ENCODE results near the gene BAG3.
"Not testable (repeated sequence)": the region's sequence is repeated elsewhere in the genome, so short reads cannot be mapped to it uniquely, and the experiment has no call there.

Gene BAG3

GRCh38 chr10:119640875-119641526 lies 10.2 kb upstream of the BAG3 start:
- no peak for DNase-seq

GRCh38 chr10:119642556-119643111 lies 8.5 kb upstream of the BAG3 start:
- no peak for DNase-seq

- no peak for DNase-seq
Measured at GRCh38 chr10:119643306-119644204, 7.6 kb upstream of the BAG3 start.

GRCh38 chr10:119644205-119644814 lies 6.9 kb upstream of the BAG3 start:
- DNase-seq = no peak

- no peak for DNase-seq
Measured at GRCh38 chr10:119644994-119645393, 6.2 kb upstream of the BAG3 start.

- no peak for DNase-seq
Measured at GRCh38 chr10:119650062-119650461, 1.1 kb upstream of the BAG3 start.

GRCh38 chr10:119651514-119652360 lies 557 bp downstream of the BAG3 start:
- DNase-seq = no peak

- DNase-seq = peak; percentile 33
Measured at GRCh38 chr10:119652361-119652730, 1.2 kb downstream of the BAG3 start.

GRCh38 chr10:119653209-119653608 lies 2.0 kb downstream of the BAG3 start:
- DNase-seq = no peak

- no peak for DNase-seq
Measured at GRCh38 chr10:119653916-119654315, 2.7 kb downstream of the BAG3 start.

- DNase-seq = no peak
Measured at GRCh38 chr10:119654540-119654939, 3.4 kb downstream of the BAG3 start.

GRCh38 chr10:119655566-119656001 lies 4.4 kb downstream of the BAG3 start:
- DNase-seq = no peak

- DNase-seq = no peak
Measured at GRCh38 chr10:119656760-119657159, 5.6 kb downstream of the BAG3 start.

- DNase-seq = no peak
Measured at GRCh38 chr10:119657725-119658124, 6.5 kb downstream of the BAG3 start.

GRCh38 chr10:119658274-119658673 lies 7.1 kb downstream of the BAG3 start:
- DNase-seq = no peak

GRCh38 chr10:119659951-119660350 lies 8.8 kb downstream of the BAG3 start:
- DNase-seq = no peak

- not testable (repeated sequence) for DNase-seq
Measured at GRCh38 chr10:119662076-119662605, 11.0 kb downstream of the BAG3 start.

- DNase-seq = no peak
Measured at GRCh38 chr10:119663866-119664698, 12.9 kb downstream of the BAG3 start.

- DNase-seq = no peak
Measured at GRCh38 chr10:119665901-119666708, 14.9 kb downstream of the BAG3 start.

- no peak for DNase-seq
Measured at GRCh38 chr10:119666709-119667004, 15.5 kb downstream of the BAG3 start.

All from SHP77 treated with DMSO at 0.1 percent for 48 hours (cell line).